HL-60 (cell line): ENCODE results near the gene PPP2R5C.

Source experiments
- CTCF ChIP-seq: IDR thresholded peaks from one replicate; pipeline ENCODE4 v1.5.1; 2011; ENCODE audit warnings: low read length, control low read depth, inconsistent platforms; ENCODE audit not compliant: insufficient read depth
- GABPA ChIP-seq: IDR thresholded peaks from 2 replicates; pipeline ENCODE4 v1.6.1; 2012; ENCODE audit warnings: low read depth
- POLR2AphosphoS5 ChIP-seq: IDR thresholded peaks from 2 replicates; pipeline ENCODE4 v1.6.1; 2012; ENCODE audit warnings: low read depth
- SPI1 ChIP-seq: IDR thresholded peaks from 2 replicates; pipeline ENCODE4 v1.6.1; 2012; ENCODE audit warnings: low read depth, mild to moderate bottlenecking, borderline replicate concordance
- TF ChIP-seq, protein P1 (sequence below): IDR thresholded peaks from 2 replicates; pipeline ENCODE4 v1.6.1; 2012; ENCODE audit warnings: low read depth; ENCODE audit not compliant: insufficient replicate concordance

DNA sequence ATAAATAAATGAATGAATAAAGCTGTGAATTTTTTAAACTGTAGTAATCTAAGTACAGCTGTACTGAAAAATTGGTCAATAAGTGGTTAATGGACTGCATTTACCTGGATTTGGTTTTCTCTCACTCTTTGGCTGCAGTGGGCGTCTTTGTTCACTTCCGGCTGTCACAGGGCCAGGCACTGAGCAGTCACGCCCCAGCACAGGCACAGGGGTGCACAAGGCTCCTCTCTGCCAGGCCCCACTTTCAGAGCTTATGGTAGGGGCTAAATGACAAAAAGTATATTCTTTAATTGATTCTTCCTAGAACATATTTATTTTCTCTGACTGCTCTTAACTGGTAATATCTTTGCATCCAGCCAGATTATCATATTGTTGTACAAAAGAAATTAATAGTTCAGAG lies 132.2 kb downstream of the PPP2R5C start:
- TF ChIP-seq CTCF (no peak), SPI1 (no peak), POLR2AphosphoS5 (no peak), GABPA (no peak)
- TF ChIP-seq, protein P1, sequence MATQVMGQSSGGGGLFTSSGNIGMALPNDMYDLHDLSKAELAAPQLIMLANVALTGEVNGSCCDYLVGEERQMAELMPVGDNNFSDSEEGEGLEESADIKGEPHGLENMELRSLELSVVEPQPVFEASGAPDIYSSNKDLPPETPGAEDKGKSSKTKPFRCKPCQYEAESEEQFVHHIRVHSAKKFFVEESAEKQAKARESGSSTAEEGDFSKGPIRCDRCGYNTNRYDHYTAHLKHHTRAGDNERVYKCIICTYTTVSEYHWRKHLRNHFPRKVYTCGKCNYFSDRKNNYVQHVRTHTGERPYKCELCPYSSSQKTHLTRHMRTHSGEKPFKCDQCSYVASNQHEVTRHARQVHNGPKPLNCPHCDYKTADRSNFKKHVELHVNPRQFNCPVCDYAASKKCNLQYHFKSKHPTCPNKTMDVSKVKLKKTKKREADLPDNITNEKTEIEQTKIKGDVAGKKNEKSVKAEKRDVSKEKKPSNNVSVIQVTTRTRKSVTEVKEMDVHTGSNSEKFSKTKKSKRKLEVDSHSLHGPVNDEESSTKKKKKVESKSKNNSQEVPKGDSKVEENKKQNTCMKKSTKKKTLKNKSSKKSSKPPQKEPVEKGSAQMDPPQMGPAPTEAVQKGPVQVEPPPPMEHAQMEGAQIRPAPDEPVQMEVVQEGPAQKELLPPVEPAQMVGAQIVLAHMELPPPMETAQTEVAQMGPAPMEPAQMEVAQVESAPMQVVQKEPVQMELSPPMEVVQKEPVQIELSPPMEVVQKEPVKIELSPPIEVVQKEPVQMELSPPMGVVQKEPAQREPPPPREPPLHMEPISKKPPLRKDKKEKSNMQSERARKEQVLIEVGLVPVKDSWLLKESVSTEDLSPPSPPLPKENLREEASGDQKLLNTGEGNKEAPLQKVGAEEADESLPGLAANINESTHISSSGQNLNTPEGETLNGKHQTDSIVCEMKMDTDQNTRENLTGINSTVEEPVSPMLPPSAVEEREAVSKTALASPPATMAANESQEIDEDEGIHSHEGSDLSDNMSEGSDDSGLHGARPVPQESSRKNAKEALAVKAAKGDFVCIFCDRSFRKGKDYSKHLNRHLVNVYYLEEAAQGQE: no peak
